ENCODE results near the gene DNAJC24. TPM values are rescaled to one million over a fixed set of nuclear protein-coding genes. Genes with fewer than 3 reads are reported as not detected.

DNAJC24 gene
- total and polyA plus RNA-seq, 7 experiments from 2014 or later = 9.8 to 26.3 (median 18.0) TPM

DNA sequence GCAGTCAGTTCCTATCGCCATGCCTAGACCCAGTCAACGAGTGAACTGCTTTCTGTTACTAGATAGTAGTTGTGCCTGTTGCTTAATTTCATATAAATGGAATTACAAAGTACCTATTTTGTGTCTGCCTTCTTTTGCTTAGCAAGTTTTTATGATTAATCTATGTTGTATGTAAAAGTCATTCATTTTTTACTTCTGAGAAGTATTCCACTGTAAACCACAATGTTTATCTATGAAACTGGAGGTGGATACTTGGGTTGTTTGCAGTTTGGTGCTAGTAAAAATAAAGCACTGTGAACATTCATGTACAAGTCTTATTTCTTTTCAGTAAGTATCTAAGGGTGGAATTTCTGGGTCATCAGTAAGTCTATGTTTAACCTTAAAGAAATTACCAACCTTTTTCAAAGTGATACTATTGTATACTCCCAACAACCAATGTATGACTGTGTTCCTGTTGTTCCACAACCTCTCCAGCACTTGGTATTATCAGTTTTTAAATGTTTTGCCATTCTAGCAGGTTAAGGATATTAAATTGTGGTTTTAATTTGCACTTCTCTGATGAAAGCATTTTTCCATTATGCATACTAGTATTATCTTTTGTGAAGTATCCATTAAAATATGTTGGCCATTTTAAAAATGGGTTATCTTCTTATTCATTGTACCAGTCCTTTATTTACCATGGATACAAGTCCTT is 68.2 kb downstream of the DNAJC24 start:
- Histone ChIP-seq H3K4me3 (ENCODE audit: low read length) (no peak overlapping the region), H3K9me3 (ENCODE audit: control insufficient read depth in 2 of 3, low read length in 3 of 3) (no peaks in the 10 kb centered on the region), H3K27me3 (ENCODE audit: control insufficient read depth in 2 of 2, insufficient read depth in 2 of 2, low read length in 2 of 2) (no peaks in the 10 kb centered on the region), H3K27ac (ENCODE audit: low read depth, low read length) (no peak overlapping the region), H3K4me1 (ENCODE audit: control insufficient read depth in 2 of 2, insufficient read depth in 2 of 2, low read length in 2 of 2) (no peaks in the 10 kb centered on the region), H3K36me3 (ENCODE audit: control insufficient read depth in 2 of 3, insufficient read depth in 3 of 3, low read length in 3 of 3) (no peaks in the 10 kb centered on the region)
- Mint-ChIP-seq H3K4me1 (peaks cover 0 to 26% (median 13%) of the 10 kb centered on the region in 7 donors), H3K27me3 (no peaks in the 10 kb centered on the region), H3K4me3 (no peak overlapping the region), H3K27ac (peak overlapping the region in 1 of 9 donors; percentile 40), H3K36me3 (peaks cover 0 to 13% (median under 1%) of the 10 kb centered on the region in 5 donors), H3K9me3 (peaks cover 0 to 20% (median 6%) of the 10 kb centered on the region in 11 donors)
- CTCF ChIA-PET = no interaction called here
- ATAC-seq (no peak), DNase-seq (no peak)
- POLR2A ChIA-PET = no interaction called here
- intact Hi-C loops (cut with micrococcal nuclease) = no loop called here

DNA sequence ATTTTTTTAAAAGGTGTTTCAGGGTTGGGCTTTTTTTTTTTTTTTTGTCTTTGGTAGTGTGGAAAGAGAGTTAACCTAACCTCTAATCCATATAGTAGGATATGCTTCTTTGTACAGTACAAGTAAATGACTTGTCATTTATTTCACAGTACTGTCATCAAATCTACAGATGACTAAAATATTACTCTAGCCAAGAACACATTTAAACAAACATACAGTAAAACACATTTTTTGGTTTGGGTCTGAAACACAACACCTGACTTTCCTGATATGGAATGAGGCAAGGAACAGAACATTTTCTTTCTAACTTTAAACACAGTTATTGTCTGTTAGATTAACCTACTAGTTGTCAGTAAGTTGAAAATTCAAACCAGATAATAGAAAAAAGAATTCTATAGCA is 71.6 kb downstream of the DNAJC24 start:
- no peak for ATAC-seq
- Histone ChIP-seq H3K4me3 (ENCODE audit: low read length) (no peak overlapping the region), H3K27ac (ENCODE audit: low read depth, low read length) (no peak overlapping the region), H3K27me3 (ENCODE audit: control insufficient read depth in 2 of 2, insufficient read depth in 2 of 2, low read length in 2 of 2) (no peaks in the 10 kb centered on the region), H3K4me1 (ENCODE audit: control insufficient read depth in 2 of 2, insufficient read depth in 2 of 2, low read length in 2 of 2) (no peaks in the 10 kb centered on the region), H3K36me3 (ENCODE audit: control insufficient read depth in 2 of 3, insufficient read depth in 3 of 3, low read length in 3 of 3) (no peaks in the 10 kb centered on the region), H3K9me3 (ENCODE audit: control insufficient read depth in 2 of 3, low read length in 3 of 3) (no peaks in the 10 kb centered on the region)
- Mint-ChIP-seq H3K9me3 (peaks cover 0 to 20% (median 6%) of the 10 kb centered on the region in 11 donors), H3K27ac (no peak overlapping the region), H3K27me3 (no peaks in the 10 kb centered on the region), H3K36me3 (peaks cover 3 to 20% (median 9%) of the 10 kb centered on the region in 5 donors), H3K4me3 (no peak overlapping the region), H3K4me1 (peaks cover 2 to 26% (median 15%) of the 10 kb centered on the region in 7 donors)
- intact Hi-C loops (cut with micrococcal nuclease) = no loop called here
- ChIA-PET CTCF (interaction anchor here (0.6 to 1.0 kb wide), 2 partner anchors 35 to 878 kb away, joined by 3 to 4 read pairs; no protein-coding TSS in a partner anchor), POLR2A (no interaction called here)
- DNase-seq = no peak

DNA sequence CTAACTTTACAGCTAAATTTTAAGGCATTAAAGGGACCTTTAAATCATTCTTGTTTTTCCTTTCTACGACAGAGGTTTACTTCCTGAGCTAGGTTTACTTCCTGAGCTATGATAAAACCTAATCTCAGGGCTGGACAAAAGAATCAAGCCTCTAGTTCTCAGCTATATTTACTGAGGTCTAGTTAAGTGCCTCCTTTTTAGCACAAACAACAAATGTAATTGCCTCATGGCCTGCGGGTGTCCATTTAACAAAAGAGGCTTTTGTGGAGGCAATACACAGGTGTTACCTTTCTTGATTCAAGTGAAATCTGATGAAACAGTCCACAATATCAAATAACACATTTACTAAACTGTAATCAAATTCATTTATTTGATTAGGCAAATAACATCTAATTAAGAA is 72.4 kb downstream of the DNAJC24 start:
- H3K4me1 ChIP-seq (ENCODE audit: control insufficient read depth in 2 of 2, insufficient read depth in 2 of 2, low read length in 2 of 2) = no peaks in the 10 kb centered on the region
- Mint-ChIP-seq H3K27me3 (no peaks in the 10 kb centered on the region), H3K27ac (no peak overlapping the region), H3K36me3 (peaks cover 7 to 26% (median 14%) of the 10 kb centered on the region in 5 donors), H3K9me3 (peaks cover 0 to 22% (median 6%) of the 10 kb centered on the region in 11 donors), H3K4me3 (no peak overlapping the region), H3K4me1 (peaks cover 2 to 26% (median 18%) of the 10 kb centered on the region in 7 donors)
- no peaks in the 10 kb centered on the region for H3K9me3 ChIP-seq (ENCODE audit: control insufficient read depth in 2 of 3, low read length in 3 of 3)
- CTCF ChIA-PET = interaction anchor here (1.0 kb wide), 1 partner anchor 34 kb away, joined by 4 read pairs; no protein-coding TSS in a partner anchor
- POLR2A ChIA-PET = no interaction called here
- intact Hi-C loops (cut with micrococcal nuclease) = no loop called here
- no peak overlapping the region for H3K4me3 ChIP-seq (ENCODE audit: low read length)
- no peaks in the 10 kb centered on the region for H3K27me3 ChIP-seq (ENCODE audit: control insufficient read depth in 2 of 2, insufficient read depth in 2 of 2, low read length in 2 of 2)
- DNase-seq (no peak), ATAC-seq (no peak)
- H3K27ac ChIP-seq (ENCODE audit: low read depth, low read length) = no peak overlapping the region
- no peaks in the 10 kb centered on the region for H3K36me3 ChIP-seq (ENCODE audit: control insufficient read depth in 2 of 3, insufficient read depth in 3 of 3, low read length in 3 of 3)

DNA sequence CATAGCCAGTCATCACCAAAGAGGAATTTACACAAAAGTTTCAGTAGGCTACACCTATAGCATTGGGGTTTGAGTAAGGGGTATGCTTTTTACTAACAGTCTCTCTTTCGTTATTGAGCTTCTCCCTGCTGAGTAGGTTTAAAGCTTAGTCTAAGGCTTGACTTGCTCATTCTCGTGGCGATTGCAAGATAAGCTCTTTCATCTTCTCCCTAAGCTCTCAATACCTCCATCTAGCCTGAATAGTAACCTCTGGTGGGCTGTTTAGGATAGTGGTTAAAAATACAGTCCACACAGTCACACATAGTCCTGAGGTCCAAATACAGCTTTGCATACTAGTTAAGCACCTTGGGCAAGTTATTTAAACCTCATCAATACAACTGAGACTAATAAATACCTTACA is 74.1 kb downstream of the DNAJC24 start:
- no peak overlapping the region for H3K4me3 Mint-ChIP-seq
- H3K4me1 ChIP-seq (ENCODE audit: control insufficient read depth in 2 of 2, insufficient read depth in 2 of 2, low read length in 2 of 2) = no peaks in the 10 kb centered on the region
- CTCF ChIA-PET = interaction anchor here (0.6 kb wide), 1 partner anchor 9 kb away, joined by 3 read pairs; no protein-coding TSS in a partner anchor
- H3K9me3 ChIP-seq (ENCODE audit: control insufficient read depth in 2 of 3, low read length in 3 of 3) = no peaks in the 10 kb centered on the region
- no peak for DNase-seq
- no peaks in the 10 kb centered on the region for H3K36me3 ChIP-seq (ENCODE audit: control insufficient read depth in 2 of 3, insufficient read depth in 3 of 3, low read length in 3 of 3)
- H3K36me3 Mint-ChIP-seq = peaks cover 7 to 32% (median 26%) of the 10 kb centered on the region in 5 donors
- no peak overlapping the region for H3K27ac Mint-ChIP-seq
- intact Hi-C loops (cut with micrococcal nuclease) = loop anchor here in 1 of 2 donors (2.0 kb wide), 1 partner anchor 15 kb away; no protein-coding TSS in a partner anchor
- no peak overlapping the region for H3K4me3 ChIP-seq (ENCODE audit: low read length)
- H3K27ac ChIP-seq (ENCODE audit: low read depth, low read length) = no peak overlapping the region
- no peaks in the 10 kb centered on the region for H3K27me3 ChIP-seq (ENCODE audit: control insufficient read depth in 2 of 2, insufficient read depth in 2 of 2, low read length in 2 of 2)
- POLR2A ChIA-PET = no interaction called here
- H3K27me3 Mint-ChIP-seq = no peaks in the 10 kb centered on the region
- peaks cover 0 to 12% (median 6%) of the 10 kb centered on the region in 7 donors for H3K4me1 Mint-ChIP-seq
- no peak for ATAC-seq
- peaks cover 0 to 18% (median 6%) of the 10 kb centered on the region in 11 donors for H3K9me3 Mint-ChIP-seq

DNA sequence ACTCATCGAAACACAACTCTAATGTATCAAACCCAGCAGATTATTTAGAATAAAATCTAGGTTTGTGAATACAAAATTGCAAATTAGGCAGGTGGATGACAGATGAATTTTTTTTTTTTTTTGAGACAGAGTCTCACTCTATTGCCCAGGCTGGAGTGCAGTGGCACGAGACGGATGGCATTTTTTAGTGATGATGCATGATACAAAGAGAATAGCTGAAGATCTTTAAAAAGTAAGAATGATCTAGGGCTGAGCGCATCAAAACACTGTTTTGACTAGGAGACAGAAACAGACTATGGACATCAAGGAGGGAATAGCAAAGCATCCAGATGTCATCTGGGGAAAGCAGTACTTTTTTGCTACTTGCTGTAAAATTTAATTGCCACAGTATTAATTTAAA is 76.0 kb downstream of the DNAJC24 start:
- no peaks in the 10 kb centered on the region for H3K4me1 ChIP-seq (ENCODE audit: control insufficient read depth in 2 of 2, insufficient read depth in 2 of 2, low read length in 2 of 2)
- peaks cover 0 to 6% (median 0%) of the 10 kb centered on the region in 11 donors for H3K9me3 Mint-ChIP-seq
- ATAC-seq (no peak), DNase-seq (no peak)
- H3K4me3 Mint-ChIP-seq = no peak overlapping the region
- ChIA-PET POLR2A (no interaction called here), CTCF (no interaction called here)
- H3K27ac ChIP-seq (ENCODE audit: low read depth, low read length) = no peak overlapping the region
- H3K36me3 ChIP-seq (ENCODE audit: control insufficient read depth in 2 of 3, insufficient read depth in 3 of 3, low read length in 3 of 3) = no peaks in the 10 kb centered on the region
- H3K27me3 Mint-ChIP-seq = no peaks in the 10 kb centered on the region
- H3K4me1 Mint-ChIP-seq = peaks cover 0 to 8% (median 3%) of the 10 kb centered on the region in 7 donors
- no peaks in the 10 kb centered on the region for H3K27me3 ChIP-seq (ENCODE audit: control insufficient read depth in 2 of 2, insufficient read depth in 2 of 2, low read length in 2 of 2)
- intact Hi-C loops (cut with micrococcal nuclease) = loop anchor here in 1 of 2 donors (2.0 kb wide), 1 partner anchor 17 kb away; no protein-coding TSS in a partner anchor
- H3K36me3 Mint-ChIP-seq = peaks cover 9 to 39% (median 35%) of the 10 kb centered on the region in 5 donors
- H3K4me3 ChIP-seq (ENCODE audit: low read length) = no peak overlapping the region
- no peak overlapping the region for H3K27ac Mint-ChIP-seq
- no peaks in the 10 kb centered on the region for H3K9me3 ChIP-seq (ENCODE audit: control insufficient read depth in 2 of 3, low read length in 3 of 3)

DNA sequence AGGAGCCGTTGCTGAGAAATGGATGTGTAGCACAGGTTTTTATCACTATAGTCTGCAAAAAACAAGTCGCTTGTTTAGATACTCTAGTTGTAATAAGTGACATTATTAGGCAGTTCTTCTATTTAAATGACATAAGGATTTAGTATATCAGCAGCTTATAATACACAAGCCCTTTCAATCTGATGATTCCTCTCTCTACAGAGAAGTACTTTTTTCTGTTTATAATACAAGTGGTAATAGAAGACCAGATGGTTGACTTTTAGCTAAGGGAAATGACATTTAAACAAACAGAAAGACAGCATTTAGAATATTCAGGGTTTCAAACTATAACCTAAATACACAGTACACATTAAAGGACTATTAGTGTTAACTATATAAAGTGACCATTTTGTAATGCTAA is 79.4 kb downstream of the DNAJC24 start:
- DNase-seq (no peak), ATAC-seq (no peak)
- Histone ChIP-seq H3K27me3 (ENCODE audit: control insufficient read depth in 2 of 2, insufficient read depth in 2 of 2, low read length in 2 of 2) (no peaks in the 10 kb centered on the region), H3K4me1 (ENCODE audit: control insufficient read depth in 2 of 2, insufficient read depth in 2 of 2, low read length in 2 of 2) (no peaks in the 10 kb centered on the region), H3K9me3 (ENCODE audit: control insufficient read depth in 2 of 3, low read length in 3 of 3) (no peaks in the 10 kb centered on the region), H3K4me3 (ENCODE audit: low read length) (no peak overlapping the region), H3K27ac (ENCODE audit: low read depth, low read length) (no peak overlapping the region), H3K36me3 (ENCODE audit: control insufficient read depth in 2 of 3, insufficient read depth in 3 of 3, low read length in 3 of 3) (no peaks in the 10 kb centered on the region)
- Mint-ChIP-seq H3K4me3 (no peak overlapping the region), H3K9me3 (peaks cover 0 to 13% (median 0%) of the 10 kb centered on the region in 11 donors), H3K27ac (no peak overlapping the region), H3K36me3 (peaks cover 21 to 64% (median 59%) of the 10 kb centered on the region in 5 donors), H3K27me3 (no peaks in the 10 kb centered on the region), H3K4me1 (peaks cover 0 to 16% (median 8%) of the 10 kb centered on the region in 7 donors)
- POLR2A ChIA-PET = no interaction called here
- CTCF ChIA-PET = no interaction called here
- intact Hi-C loops (cut with micrococcal nuclease) = no loop called here
